SU-DHL-6 (cell line): ENCODE measurements around the gene OR7C1.
"Not testable (repeated sequence)": the region's sequence is repeated elsewhere in the genome, so short reads cannot be mapped to it uniquely, and the experiment has no call there.

Experiments
- H2AFZ ChIP-seq: fragments of 200-600 bp; sonication (generic); 2 replicates; pipeline ENCODE4 v1.6.1; 2014; ENCODE audit warnings: low read depth, mild to moderate bottlenecking, moderate library complexity, mixed read lengths, antibody characterized with exemption, low read length; ENCODE audit not compliant: severe bottlenecking
- H3F3A ChIP-seq: fragments of 200-600 bp; shearing (Covaris generic); 2 replicates; pipeline ENCODE4 v1.6.0; 2016; ENCODE audit warnings: antibody characterized with exemption, mild to moderate bottlenecking; ENCODE audit not compliant: insufficient read depth
- H3K27ac ChIP-seq: fragments of 200-600 bp; sonication (generic); 2 replicates; pipeline ENCODE4 v1.5.1; 2016; ENCODE audit warnings: low read depth, mild to moderate bottlenecking, low read length, moderate library complexity, mixed read lengths
- H3K27me3 ChIP-seq: fragments of 200-600 bp; sonication (generic), shearing (Covaris generic); 2 replicates; pipeline ENCODE4 v1.6.0; 2014; ENCODE audit warnings: mild to moderate bottlenecking, low read length
- H3K36me3 ChIP-seq: fragments of 200-600 bp; sonication (generic); 2 replicates; pipeline ENCODE4 v1.6.1; 2014; ENCODE audit warnings: mild to moderate bottlenecking, low read length, mixed read lengths
- H3K4me2 ChIP-seq: fragments of 300-600, 200-600 bp; shearing (Covaris generic), sonication (generic); 2 replicates; pipeline ENCODE4 v1.6.0; 2014; ENCODE audit warnings: low read length, low read depth, mild to moderate bottlenecking; ENCODE audit not compliant: poor library complexity, severe bottlenecking
- H3K4me3 ChIP-seq: fragments of 200-600 bp; sonication (generic); 2 replicates; pipeline ENCODE4 v1.5.1; 2014; ENCODE audit warnings: antibody characterized with exemption, low read length, mild to moderate bottlenecking, mixed read lengths; ENCODE audit not compliant: insufficient read depth, poor library complexity, severe bottlenecking
- H3K79me2 ChIP-seq: fragments of 200-600 bp; sonication (generic); 2 replicates; pipeline ENCODE4 v1.6.1; 2014; ENCODE audit warnings: mild to moderate bottlenecking, low read length, moderate library complexity; ENCODE audit not compliant: insufficient read depth
- H3K9ac ChIP-seq: fragments of 200-600 bp; sonication (generic); 2 replicates; pipeline ENCODE4 v1.7.0; 2014; ENCODE audit warnings: mild to moderate bottlenecking, low read length
- H3K9me2 ChIP-seq: fragments of 200-600 bp; sonication (generic); replicated peaks from 2 replicates; pipeline ENCODE4 v1.6.1; 2014; ENCODE audit warnings: low read length; ENCODE audit not compliant: insufficient read depth
- H3K9me3 ChIP-seq: fragments of 200-600 bp; sonication (generic); 2 replicates; pipeline ENCODE4 v1.6.1; 2014; ENCODE audit warnings: low read length, mixed read lengths; ENCODE audit not compliant: insufficient read depth
- H4K20me1 ChIP-seq: fragments of 200-600 bp; sonication (generic); 2 replicates; pipeline ENCODE4 v1.6.1; 2014; ENCODE audit warnings: low read depth, mild to moderate bottlenecking, antibody characterized with exemption, low read length, moderate library complexity, mixed read lengths
- CTCF ChIP-seq: fragments of 200-600 bp; sonication (generic); IDR thresholded peaks from one replicate; pipeline ENCODE4 v1.5.1; 2017; ENCODE audit warnings: antibody characterized with exemption, mild to moderate bottlenecking, low read length, moderate library complexity; ENCODE audit not compliant: insufficient read depth, poor library complexity, severe bottlenecking
- EZH2phosphoT487 ChIP-seq: fragments of 200-600 bp; sonication (generic), shearing (Covaris generic); conservative IDR thresholded peaks from 2 replicates; pipeline ENCODE4 v1.6.1; 2018; ENCODE audit warnings: mild to moderate bottlenecking, antibody characterized with exemption, low read length, moderate library complexity, mixed read lengths

The OR7C1 gene

DNA sequence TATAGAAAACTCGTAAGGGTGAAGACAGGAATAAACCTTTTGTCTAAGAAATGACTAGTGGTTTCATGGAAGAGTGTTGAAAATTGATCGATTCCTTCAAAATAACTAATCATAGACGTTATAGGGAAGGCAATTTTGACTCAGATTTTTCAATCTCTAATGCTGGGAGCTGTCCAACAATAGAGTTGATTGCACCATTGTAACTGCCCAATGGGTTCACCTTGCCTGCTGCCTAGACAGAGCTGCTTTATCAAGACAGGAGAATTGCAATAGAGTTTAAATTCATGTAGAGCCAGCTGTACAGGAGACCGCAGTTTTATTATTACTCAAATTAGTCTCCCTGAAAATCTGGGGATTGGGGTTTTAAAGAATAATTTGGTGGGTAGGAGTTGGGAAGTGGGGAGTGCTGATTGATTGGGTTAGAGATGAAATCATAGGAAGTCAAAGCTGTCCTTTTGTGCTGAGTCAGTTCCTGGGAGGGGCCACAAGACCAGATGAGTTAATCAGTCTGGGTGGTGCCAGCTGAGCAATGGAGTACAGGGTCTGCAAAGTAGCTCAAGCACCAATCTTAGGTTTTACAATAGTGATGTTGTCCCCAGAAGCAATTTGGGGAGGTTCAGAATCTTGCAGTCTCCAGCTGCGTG lies 39.8 kb downstream of the OR7C1 start:
- TF ChIP-seq EZH2phosphoT487 (no peak), CTCF (no peak)
- Histone ChIP-seq H3K9ac (no peak overlapping the region), H3K4me3 (no peak overlapping the region), H3K27me3 (no peaks in the 10 kb centered on the region), H4K20me1 (no peaks in the 10 kb centered on the region), H3F3A (no peaks in the 10 kb centered on the region), H3K27ac (no peak overlapping the region), H3K9me3 (no peaks in the 10 kb centered on the region), H3K9me2 (no peaks in the 10 kb centered on the region), H3K79me2 (no peaks in the 10 kb centered on the region), H3K36me3 (no peaks in the 10 kb centered on the region), H3K4me2 (no peak overlapping the region), H2AFZ (no peak overlapping the region)

DNA sequence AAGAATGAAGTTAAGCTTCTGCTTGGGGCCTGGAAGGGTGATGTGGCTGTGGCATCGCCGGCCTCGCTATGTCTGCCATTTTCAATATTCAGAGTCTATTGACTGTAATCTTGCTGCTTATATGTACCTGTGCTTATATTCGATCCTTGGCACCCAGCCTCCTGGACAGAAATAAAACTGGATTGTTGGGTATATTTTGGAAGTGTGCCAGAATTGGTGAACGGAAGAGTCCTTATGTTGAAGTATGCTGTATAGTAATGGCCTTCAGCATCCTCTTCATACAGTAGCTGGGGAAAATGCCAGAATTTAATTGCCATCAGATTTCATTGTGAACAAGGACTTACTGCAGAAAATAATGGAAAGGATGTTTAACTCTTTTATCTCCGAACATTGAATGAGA lies 42.7 kb downstream of the OR7C1 start:
- not testable (repeated sequence) for H3K27me3 ChIP-seq, H3K36me3 ChIP-seq, H3K9me2 ChIP-seq, H3K4me2 ChIP-seq, H3K9ac ChIP-seq, H3K79me2 ChIP-seq, H2AFZ ChIP-seq, H3K27ac ChIP-seq, H3K9me3 ChIP-seq, H3F3A ChIP-seq, H3K4me3 ChIP-seq, H4K20me1 ChIP-seq

DNA sequence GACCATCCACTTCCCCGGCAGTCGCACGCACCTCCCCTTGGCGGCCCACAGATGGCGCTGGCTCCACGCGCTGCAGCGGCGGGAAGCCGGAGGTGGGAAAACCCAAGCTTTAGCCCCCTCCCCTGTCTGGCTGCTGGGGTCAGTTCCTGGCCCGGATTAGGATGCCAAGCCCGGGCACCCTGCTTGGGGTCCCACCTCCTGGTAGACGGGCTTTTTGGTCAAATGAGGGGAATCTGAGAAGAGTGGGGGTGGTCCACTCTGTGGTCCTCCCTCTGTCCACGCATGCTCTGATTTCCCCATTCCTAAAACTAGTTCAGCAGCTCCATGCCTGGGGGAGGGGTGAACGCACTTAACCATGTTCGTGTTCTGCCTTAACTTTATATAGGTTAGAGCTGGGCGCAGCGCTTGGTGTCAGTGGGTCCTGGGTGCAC lies 48.5 kb downstream of the OR7C1 start:
- Histone ChIP-seq H3K9ac (no peak overlapping the region), H3K4me2 (no peak overlapping the region), H3F3A (no peaks in the 10 kb centered on the region), H3K4me3 (no peak overlapping the region), H3K27ac (no peak overlapping the region), H3K27me3 (no peaks in the 10 kb centered on the region), H3K9me2 (no peaks in the 10 kb centered on the region), H2AFZ (peak overlapping the region; percentile 39), H3K79me2 (no peaks in the 10 kb centered on the region), H3K36me3 (no peaks in the 10 kb centered on the region), H3K9me3 (no peaks in the 10 kb centered on the region), H4K20me1 (no peaks in the 10 kb centered on the region)
- TF ChIP-seq CTCF (peak; percentile 85), EZH2phosphoT487 (no peak)

DNA sequence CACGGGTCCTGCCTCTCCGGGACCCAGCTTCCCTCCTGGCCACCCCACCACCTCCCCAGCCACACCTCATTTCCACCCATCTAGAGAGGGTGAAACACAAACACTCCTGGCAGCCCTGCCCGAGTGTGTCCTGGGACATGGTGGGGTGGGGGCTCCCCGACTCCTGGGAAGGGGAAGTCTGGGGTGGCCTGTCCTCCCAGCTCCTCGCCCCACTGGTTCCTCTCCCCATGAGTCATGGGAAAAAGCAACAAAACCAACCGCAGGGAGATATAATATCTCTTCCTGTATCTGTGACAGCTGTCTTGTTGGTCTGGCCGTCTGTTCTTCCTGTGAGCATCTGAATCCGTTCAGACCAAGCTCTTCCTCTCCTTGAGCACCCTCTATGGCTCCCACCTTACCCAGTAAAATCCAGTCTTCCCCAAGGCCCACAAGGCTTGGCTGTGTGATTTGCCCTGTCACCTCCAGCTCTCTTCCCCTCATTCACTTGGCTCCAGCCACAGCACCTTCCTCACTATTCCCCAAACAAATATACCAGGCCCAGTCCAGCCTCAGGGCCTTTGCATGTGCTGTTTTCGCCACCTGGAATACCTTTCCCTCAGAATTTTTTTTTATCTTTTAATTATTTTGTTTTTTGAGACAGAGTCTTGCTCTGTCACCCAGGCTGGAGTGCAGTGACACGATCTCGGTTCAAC lies 49.7 kb downstream of the OR7C1 start:
- H3K4me3 ChIP-seq, H3K9me3 ChIP-seq, H4K20me1 ChIP-seq, H3K27me3 ChIP-seq, H3K9me2 ChIP-seq, H3F3A ChIP-seq, H2AFZ ChIP-seq, H3K9ac ChIP-seq, H3K79me2 ChIP-seq, H3K36me3 ChIP-seq, H3K4me2 ChIP-seq, H3K27ac ChIP-seq: not testable (repeated sequence)

GRCh38 chr19:14784730-14785101 lies 50.3 kb downstream of the OR7C1 start:
- not testable (repeated sequence) for H2AFZ ChIP-seq, H3K27me3 ChIP-seq, H3K9me2 ChIP-seq, H3K79me2 ChIP-seq, H3K4me2 ChIP-seq, H4K20me1 ChIP-seq, H3K9me3 ChIP-seq, H3K27ac ChIP-seq, H3K4me3 ChIP-seq, H3K9ac ChIP-seq, H3K36me3 ChIP-seq, H3F3A ChIP-seq

- H3K79me2 ChIP-seq, H3K27ac ChIP-seq, H3K4me2 ChIP-seq, H3K9me3 ChIP-seq, H3K9me2 ChIP-seq, H3K36me3 ChIP-seq, H3K4me3 ChIP-seq, H2AFZ ChIP-seq, H4K20me1 ChIP-seq, H3K9ac ChIP-seq, H3F3A ChIP-seq, H3K27me3 ChIP-seq: not testable (repeated sequence)
Observed at GRCh38 chr19:14783410-14783998, 51.5 kb downstream of the OR7C1 start.
